Activated T-cell treated with anti-CD3 and anti-CD28 coated beads, Interleukin-2, amount 50 U/mL, for 72 hours (primary cell): ENCODE measurements around the gene CCT6B. TPM values are rescaled to one million over a fixed set of nuclear protein-coding genes. Genes with fewer than 3 reads are reported as not detected.
A peak's percentile ranks its signal among the peaks of the same experiment; 100 is the strongest.

Experiments
- ATAC-seq, 2 donors: fragments of 150-1000 bp; cut with Tn5 transposase; replicated peaks in 1 of 2; 2 replicates each; pipeline ENCODE4 v1.10.0; 2021; ENCODE audit warnings: moderate library complexity in 2 of 2, mild to moderate bottlenecking in 1 of 2
- DNase-seq, 2 donors: peaks; one replicate each; pipeline ENCODE4 v3.0.0; 2021 to 2022; ENCODE audit warnings: mixed read lengths in 1 of 2
- H3K27ac Mint-ChIP-seq: one replicate; pipeline ENCODE4 v1.8.0; 2022; ENCODE audit warnings: mild to moderate bottlenecking, moderate library complexity, mixed read lengths
- H3K27me3 Mint-ChIP-seq: one replicate; pipeline ENCODE4 v1.8.0; 2022; ENCODE audit warnings: low read depth, mixed read lengths
- H3K36me3 Mint-ChIP-seq, 2 donors: one replicate each; pipeline ENCODE4 v1.8.0; 2022; ENCODE audit warnings: mixed read lengths in 2 of 2, mild to moderate bottlenecking in 1 of 2; ENCODE audit not compliant: insufficient read depth in 2 of 2
- H3K4me1 Mint-ChIP-seq: one replicate; pipeline ENCODE4 v1.8.0; 2022; ENCODE audit warnings: low read depth, mixed read lengths
- H3K4me3 Mint-ChIP-seq, 2 donors: one replicate each; pipeline ENCODE4 v1.8.0; 2022; ENCODE audit warnings: mild to moderate bottlenecking in 2 of 2, mixed read lengths in 2 of 2, moderate library complexity in 2 of 2
- H3K9me3 Mint-ChIP-seq, 2 donors: one replicate each; pipeline ENCODE4 v1.8.0; 2022; ENCODE audit warnings: mixed read lengths in 2 of 2
- total RNA-seq, 2 donors: library from RNA; stranded (reverse); gene quantifications; one replicate each; pipeline ENCODE4 v1.2.3, GENCODE V29; 2022

Gene CCT6B
- total RNA-seq, 2 donors from 2014 or later = 2.8 to 3.4 TPM

DNA sequence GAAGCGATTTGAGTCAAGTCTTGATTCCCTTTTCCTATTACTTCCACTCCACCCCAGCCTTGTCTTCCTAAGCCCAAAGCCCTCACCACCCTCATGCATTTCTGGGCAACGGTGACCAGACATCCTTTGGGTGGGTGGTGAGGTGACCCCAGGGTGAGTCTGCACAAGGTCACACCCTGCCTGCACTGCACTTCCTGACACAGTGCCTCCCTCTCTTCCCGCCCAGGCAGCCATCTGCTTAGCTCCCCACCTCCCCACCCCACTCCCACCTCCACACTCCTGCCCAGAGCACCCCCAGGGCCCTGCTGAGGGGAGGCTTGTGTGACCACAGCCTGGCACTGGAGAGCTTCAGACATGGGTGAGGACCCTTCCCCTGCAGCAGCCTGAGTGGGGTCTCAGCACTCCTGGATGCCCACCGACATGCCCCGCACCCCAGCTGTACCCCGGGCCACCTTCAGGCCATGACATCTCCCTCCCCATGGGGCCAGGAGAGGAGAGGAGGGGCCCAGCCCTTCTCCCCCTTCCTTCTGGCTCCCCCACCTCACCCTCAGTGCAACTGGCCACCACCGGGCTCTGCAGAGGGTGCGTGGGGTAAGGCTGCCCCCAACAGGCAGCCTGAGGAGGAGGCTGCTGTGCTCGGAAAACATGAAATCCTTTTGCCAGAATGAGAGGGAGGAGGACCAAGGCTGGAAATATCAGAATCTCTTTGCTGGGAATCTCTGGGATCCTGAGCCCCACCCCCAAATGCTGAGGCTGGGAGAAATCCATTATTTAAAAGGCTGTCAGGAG, 68.6 kb downstream of the CCT6B start:
- no peak for ATAC-seq
- H3K9me3 Mint-ChIP-seq = no peaks in the 10 kb centered on the region
- H3K36me3 Mint-ChIP-seq = no peaks in the 10 kb centered on the region
- H3K4me1 Mint-ChIP-seq = no peaks in the 10 kb centered on the region
- no peak overlapping the region for H3K27ac Mint-ChIP-seq
- H3K27me3 Mint-ChIP-seq = peaks cover 19% of the 10 kb centered on the region
- peak; percentile 16 for DNase-seq
- H3K4me3 Mint-ChIP-seq = no peak overlapping the region

- H3K27me3 Mint-ChIP-seq = peaks cover 26% of the 10 kb centered on the region
- H3K36me3 Mint-ChIP-seq = no peaks in the 10 kb centered on the region
- no peak overlapping the region for H3K4me3 Mint-ChIP-seq
- DNase-seq = no peak
- no peak for ATAC-seq
- peaks cover 0 to 2% of the 10 kb centered on the region in 2 donors for H3K9me3 Mint-ChIP-seq
- H3K27ac Mint-ChIP-seq = no peak overlapping the region
- no peaks in the 10 kb centered on the region for H3K4me1 Mint-ChIP-seq
Measured at GRCh38 chr17:34886831-34887230, 74.4 kb downstream of the CCT6B start.

DNA sequence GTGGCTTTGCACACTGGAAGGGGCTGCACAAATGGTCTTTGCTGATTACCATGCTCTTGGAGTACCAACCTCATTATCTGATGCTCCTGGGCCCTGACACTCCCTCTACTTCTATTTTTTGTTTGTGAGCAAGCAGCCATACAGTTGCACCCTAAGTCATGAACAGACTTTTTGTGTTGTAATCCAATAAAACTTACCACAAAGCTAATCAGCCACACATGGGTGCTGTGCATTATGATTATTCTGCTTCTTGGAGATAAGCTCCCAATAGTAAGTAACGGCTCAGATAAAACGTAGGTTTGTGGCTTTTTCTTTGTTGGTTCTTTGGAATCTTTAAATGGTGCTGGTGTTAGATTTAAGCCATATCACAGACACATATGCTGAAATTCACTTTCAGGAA, 76.2 kb downstream of the CCT6B start:
- no peaks in the 10 kb centered on the region for H3K4me1 Mint-ChIP-seq
- H3K9me3 Mint-ChIP-seq = peaks cover 0 to 2% of the 10 kb centered on the region in 2 donors
- no peak for ATAC-seq
- no peak overlapping the region for H3K27ac Mint-ChIP-seq
- H3K27me3 Mint-ChIP-seq = peaks cover 26% of the 10 kb centered on the region
- no peaks in the 10 kb centered on the region for H3K36me3 Mint-ChIP-seq
- no peak overlapping the region for H3K4me3 Mint-ChIP-seq
- no peak for DNase-seq

- Mint-ChIP-seq H3K9me3 (peaks cover 0 to 4% of the 10 kb centered on the region in 2 donors), H3K27me3 (peaks cover 21% of the 10 kb centered on the region), H3K4me3 (no peak overlapping the region), H3K4me1 (no peaks in the 10 kb centered on the region), H3K36me3 (no peaks in the 10 kb centered on the region), H3K27ac (no peak overlapping the region)
- no peak for ATAC-seq
- DNase-seq = no peak
Measured at GRCh38 chr17:34884597-34884996, 76.7 kb downstream of the CCT6B start.

DNA sequence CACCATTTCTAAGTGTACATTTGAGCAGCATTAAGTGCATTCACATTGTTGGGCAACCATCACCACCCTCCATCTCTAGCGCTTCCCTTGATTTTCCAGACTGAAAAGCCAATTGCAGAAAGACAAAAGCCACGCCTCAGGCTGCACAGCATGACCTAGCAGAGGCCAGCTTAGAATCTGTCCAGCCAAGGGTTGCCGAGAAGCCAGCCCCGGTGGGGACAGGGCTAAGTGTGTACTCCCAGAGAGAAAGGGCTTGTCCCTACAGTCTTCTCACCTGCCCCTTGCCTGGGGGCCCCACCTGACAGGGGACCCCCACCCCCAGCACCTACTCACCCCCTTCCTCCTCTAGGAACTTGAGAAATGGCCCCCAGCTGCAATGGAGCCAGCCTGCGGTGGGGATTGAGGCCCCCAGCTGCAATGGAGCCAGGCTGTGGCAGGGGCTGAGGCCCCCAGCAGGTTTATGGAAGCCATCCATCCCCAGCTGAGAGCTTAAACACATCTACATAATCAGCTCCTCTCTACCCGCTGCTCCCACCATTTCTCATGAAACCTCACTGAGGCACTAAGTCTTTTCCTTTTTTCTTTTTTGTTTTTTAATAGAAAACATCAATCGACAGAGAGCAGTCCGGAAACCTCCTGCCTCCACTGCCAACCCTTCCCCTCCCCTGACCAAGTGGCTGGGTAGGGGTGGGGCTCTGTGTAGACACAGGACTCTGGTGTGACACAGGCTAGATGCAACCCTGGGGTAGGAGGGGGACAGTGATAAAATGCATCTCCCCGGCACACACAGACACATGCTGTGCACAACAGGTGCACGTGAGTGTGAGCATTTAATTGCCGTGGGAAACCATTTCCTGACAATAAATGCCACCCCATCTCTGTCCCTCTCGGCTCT, 77.9 kb downstream of the CCT6B start:
- H3K4me3 Mint-ChIP-seq = no peak overlapping the region
- H3K9me3 Mint-ChIP-seq = peaks cover 0 to 4% of the 10 kb centered on the region in 2 donors
- ATAC-seq (no peak), DNase-seq (no peak)
- no peak overlapping the region for H3K27ac Mint-ChIP-seq
- no peaks in the 10 kb centered on the region for H3K4me1 Mint-ChIP-seq
- H3K36me3 Mint-ChIP-seq = no peaks in the 10 kb centered on the region
- H3K27me3 Mint-ChIP-seq = peaks cover 20% of the 10 kb centered on the region

GRCh38 chr17:34879146-34879545, 82.1 kb downstream of the CCT6B start:
- ATAC-seq = no peak
- Mint-ChIP-seq H3K36me3 (no peaks in the 10 kb centered on the region), H3K4me1 (no peaks in the 10 kb centered on the region), H3K27ac (no peak overlapping the region), H3K4me3 (no peak overlapping the region), H3K9me3 (peaks cover 0 to 4% of the 10 kb centered on the region in 2 donors), H3K27me3 (peaks cover 13% of the 10 kb centered on the region)
- no peak for DNase-seq

Other genes starting within 250 kb of the CCT6B start
- gene ZNF830, start 80 bp upstream of the CCT6B start, total RNA-seq = 10 to 100 TPM; 27.7 to 28.0 TPM
- 10 to 100 TPM; 39.1 to 44.0 TPM for gene LIG3, start 19.1 kb upstream of the CCT6B start, total RNA-seq
- 10 to 100 TPM; 47.7 to 50.0 TPM for gene RFFL, start 102.2 kb upstream of the CCT6B start, total RNA-seq
- 10 to 100 TPM; 35.3 to 44.5 TPM for gene RAD51D, start 158.4 kb upstream of the CCT6B start, total RNA-seq
- not detected for gene FNDC8, start 160.2 kb upstream of the CCT6B start, total RNA-seq
- 10 to 100 TPM; 24.3 to 31.4 TPM for gene NLE1, start 180.8 kb upstream of the CCT6B start, total RNA-seq
- gene UNC45B, start 186.4 kb upstream of the CCT6B start, total RNA-seq = under 1 TPM; 0.05 to 0.07 TPM
- not detected for gene SLC35G3, start 232.9 kb upstream of the CCT6B start, total RNA-seq